Measurements from ENCODE around the gene MCM9.
A peak's percentile ranks its signal among the peaks of the same experiment; 100 is the strongest.
"Not testable (repeated sequence)": the region's sequence is repeated elsewhere in the genome, so short reads cannot be mapped to it uniquely, and the experiment has no call there.

The MCM9 gene

DNA sequence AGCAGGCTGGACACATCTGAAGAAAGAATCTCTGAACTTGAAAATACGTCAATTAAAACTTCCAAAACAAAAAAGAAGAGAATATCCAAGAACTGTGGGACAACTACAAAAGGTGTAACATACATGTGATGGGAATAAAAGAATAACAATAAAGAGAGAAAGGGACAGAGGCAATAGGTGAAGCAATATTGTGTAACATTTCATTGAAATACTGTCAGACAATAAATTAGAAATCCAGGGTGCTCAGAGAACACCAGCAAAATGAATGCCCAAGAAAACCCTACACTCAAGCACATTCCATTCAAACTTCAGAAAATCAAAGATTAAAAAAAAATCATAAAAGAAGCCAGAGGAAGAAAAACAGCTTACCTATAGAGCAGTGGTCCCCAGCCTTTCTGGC is 74.6 kb downstream of the MCM9 start:
- DNase-seq, result no peak

GRCh38 chr6:118859517-118860064 is 75.4 kb downstream of the MCM9 start:
- peak; percentile 25 for DNase-seq

- no peak for DNase-seq
Observed at GRCh38 chr6:118856301-118856700, 78.7 kb downstream of the MCM9 start.

- no peak for DNase-seq
Observed at GRCh38 chr6:118853408-118853807, 81.6 kb downstream of the MCM9 start.

DNA sequence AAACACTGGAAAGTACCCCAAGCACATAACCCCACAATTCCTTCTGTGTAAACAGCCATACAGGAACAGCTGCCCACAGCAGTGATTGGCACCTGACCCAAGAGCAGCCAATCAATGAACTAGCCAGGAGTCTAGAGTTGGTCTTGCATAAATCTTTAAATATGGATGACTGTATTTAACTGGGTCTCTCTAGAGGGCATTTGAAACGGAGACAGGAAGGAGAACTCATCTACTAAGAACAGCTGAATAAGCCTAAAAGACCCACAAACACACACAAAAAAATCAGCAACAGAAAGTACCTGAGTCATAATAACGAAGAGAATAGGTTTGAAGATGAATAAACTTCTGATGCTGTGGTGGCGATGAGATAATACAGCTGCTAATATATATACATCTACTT is 90.0 kb downstream of the MCM9 start:
- no peak for DNase-seq

DNA sequence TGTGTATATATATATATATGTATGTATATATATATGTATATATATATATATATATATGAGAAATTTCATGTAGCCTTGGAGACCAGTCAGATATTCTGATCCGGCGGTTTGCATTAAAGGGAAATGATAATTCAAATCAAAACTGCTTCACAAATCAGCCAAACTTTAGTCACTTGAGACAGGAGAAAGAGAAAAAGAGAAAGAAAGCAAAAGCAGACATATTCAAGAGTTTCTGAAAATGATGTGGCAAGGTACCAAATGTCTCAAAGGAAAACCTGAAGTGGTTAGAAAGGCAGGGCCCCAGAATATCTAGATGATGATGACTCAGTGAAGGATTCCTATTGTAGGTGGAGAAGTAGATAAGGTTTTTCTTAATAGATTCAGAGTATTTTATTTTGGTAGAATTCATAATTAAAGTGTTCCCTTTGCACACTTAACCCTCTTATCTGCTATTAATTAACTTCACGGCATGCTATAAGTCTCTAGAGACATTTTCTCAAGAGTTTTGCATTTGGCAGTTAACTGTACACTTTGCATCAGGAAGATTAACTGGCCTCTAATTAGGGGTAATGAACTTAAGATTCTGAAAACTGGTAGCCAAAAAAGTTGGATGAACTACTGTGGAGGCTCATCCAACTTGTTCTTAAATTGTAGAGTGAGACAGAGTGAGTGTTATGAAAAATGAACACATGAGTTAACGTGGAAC is 91.1 kb downstream of the MCM9 start:
- no peak for DNase-seq

- DNase-seq, result no peak
Observed at GRCh38 chr6:118830691-118831090, 104.3 kb downstream of the MCM9 start.

GRCh38 chr6:118829817-118830478 is 105.0 kb downstream of the MCM9 start:
- DNase-seq, result no peak

- no peak for DNase-seq
Observed at GRCh38 chr6:118826096-118826495, 108.9 kb downstream of the MCM9 start.

- DNase-seq, result no peak
Observed at GRCh38 chr6:118825661-118826060, 109.3 kb downstream of the MCM9 start.

- DNase-seq, result no peak
Observed at GRCh38 chr6:118815495-118815894, 119.5 kb downstream of the MCM9 start.

GRCh38 chr6:118813775-118814174 is 121.2 kb downstream of the MCM9 start:
- DNase-seq, result no peak

GRCh38 chr6:118812970-118813369 is 122.0 kb downstream of the MCM9 start:
- DNase-seq, result no peak

- DNase-seq, result peak; percentile 60
Observed at GRCh38 chr6:118810420-118811027, 124.4 kb downstream of the MCM9 start.

- DNase-seq, result peak; percentile 69
Observed at GRCh38 chr6:118808793-118809638, 125.9 kb downstream of the MCM9 start.

DNA sequence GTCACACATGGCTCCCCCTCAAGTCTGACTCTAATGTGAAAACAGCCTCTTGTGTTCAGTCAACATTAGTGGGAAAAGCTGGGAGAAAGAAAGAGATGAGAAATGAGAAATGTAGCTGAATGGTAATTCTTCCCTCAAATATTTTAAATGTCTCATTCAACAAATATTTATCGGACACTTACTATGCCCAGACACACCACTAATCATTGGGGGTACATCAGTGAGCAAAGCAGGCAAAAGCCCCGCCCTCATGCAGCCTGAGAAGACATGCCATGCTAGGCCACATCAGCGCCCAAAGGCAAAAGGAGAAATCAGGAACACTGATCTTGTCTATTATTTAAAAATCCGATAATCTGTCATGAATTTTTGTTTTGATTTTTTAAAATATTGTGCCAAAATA is 130.9 kb downstream of the MCM9 start:
- DNase-seq, result no peak

DNA sequence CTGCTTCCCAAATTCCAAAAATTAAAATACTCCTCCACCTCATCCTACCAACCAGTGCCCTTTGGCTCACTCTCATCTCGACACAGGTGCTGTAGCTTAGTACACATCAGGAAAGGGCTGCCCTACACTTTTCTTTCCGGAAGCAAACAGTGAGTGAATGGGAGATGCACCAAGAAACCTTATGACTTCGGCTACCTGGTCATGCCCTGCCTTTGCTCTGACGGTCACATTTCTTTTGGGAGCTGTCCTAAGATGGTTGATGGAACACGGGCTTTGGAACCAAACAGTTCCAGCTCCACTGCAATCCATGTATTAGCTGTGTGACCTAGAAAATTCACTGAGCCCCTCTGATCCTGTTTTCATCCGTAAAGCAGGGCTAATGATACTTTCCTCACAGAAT is 133.7 kb downstream of the MCM9 start:
- DNase-seq, result no peak

DNA sequence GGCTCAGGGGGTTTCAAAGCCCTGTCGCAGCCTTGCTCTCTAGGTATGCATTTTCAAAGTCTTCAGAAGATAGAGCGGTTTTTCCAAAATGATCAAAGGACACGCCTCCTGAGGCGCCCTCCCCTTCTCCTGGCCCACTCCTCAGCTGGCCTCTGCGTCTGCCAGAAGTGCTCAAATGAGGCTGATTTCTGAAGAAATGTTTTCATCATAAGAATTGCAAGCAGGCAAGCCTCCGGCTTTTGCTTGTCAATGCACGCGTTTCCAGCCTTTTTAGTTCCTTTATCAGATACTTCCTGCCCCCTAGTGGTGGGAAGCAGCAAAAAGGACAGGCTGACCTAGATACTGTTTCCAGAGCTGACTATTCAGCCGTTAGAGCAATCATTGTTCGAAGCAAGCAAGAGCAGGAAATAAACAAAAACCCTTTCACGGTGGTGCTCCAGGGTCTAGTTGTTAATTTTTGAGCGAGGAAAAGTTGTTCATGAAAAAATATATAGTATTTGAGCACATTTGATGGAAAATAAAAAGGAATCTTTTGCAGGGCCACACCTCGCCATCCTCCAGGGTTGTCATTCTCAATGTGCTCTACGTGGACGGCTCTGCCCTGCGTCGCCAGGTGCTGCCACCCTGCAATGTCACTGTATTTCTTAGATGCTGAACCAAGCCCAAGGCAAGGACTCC is 134.4 kb downstream of the MCM9 start:
- DNase-seq, result peak; percentile 53

DNA sequence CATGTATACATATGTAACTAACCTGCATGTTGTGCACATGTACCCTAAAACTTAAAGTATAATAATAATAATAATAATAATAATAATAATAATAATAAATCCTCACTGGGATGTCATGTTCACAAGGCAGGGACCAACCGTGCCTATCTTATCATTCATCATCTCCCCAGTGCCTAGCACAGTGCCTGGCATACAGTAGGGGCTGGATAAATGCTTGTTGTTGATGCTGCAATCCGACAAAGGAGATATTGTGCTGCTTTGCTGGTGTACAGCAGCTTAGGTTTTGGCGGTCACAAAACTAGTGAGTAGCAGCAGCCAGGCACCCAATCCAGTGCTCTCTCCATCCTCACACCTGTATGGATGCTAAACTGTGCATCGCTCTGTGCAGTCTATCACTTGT is 135.1 kb downstream of the MCM9 start:
- DNase-seq, result no peak

DNA sequence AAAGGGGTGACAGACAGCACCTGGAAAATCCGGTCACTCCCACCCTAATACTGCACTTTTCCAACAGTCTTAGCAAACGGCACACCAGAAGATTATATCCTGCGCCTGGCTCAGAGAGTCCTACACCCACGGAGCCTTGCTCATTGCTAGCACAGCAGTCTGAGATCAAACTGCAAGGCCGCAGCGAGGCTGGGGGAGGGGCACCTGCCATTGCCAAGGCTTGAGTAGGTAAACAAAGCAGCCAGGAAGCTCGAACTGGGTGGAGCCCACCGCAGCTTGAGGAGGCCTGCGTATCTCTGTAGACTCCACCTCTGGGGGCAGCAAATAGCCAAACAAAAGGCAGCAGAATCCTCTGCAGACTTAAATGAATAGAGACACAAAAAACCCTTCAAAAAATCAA is 138.4 kb downstream of the MCM9 start:
- not testable (repeated sequence) for DNase-seq

- DNase-seq, result no peak
Observed at GRCh38 chr6:118791499-118791898, 143.5 kb downstream of the MCM9 start.

DNA sequence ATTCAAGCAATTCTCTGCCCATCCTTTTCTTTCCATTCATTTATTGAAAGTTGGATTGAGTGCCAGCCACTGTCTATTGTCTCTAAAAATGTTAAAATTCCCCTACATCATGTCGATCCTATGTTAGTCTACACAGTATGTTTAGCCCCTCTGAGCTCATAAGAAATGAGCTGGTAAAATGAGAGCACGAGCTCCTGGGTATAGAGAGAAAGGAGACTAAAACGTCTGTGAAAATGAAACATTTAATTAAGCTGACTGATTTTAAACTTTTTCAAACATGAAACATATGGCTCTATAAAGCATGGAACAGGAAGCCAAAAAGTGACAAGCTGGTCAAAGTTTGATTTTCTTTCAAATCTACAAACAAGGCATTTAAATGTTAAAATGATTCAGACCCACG is 145.0 kb downstream of the MCM9 start:
- no peak for DNase-seq

GRCh38 chr6:118789419-118789818 is 145.5 kb downstream of the MCM9 start:
- no peak for DNase-seq
